Esophagus squamous epithelium (tissue), 4 donors: ENCODE measurements around the gene SLC35G4.

Experiments used
- CTCF ChIP-seq, 6 experiments: fragments of 450-650 bp in 4 of 6; fragments of 200-600 bp in 2 of 6; sonication (generic) in 2 of 6; IDR thresholded peaks; one replicate each; pipeline ENCODE4 v1.5.1; 2016 to 2019; ENCODE audit warnings: antibody characterized with exemption in 6 of 6, mild to moderate bottlenecking in 4 of 6, moderate library complexity in 4 of 6
- POLR2A ChIP-seq, 4 donors: fragments of 450-650 bp; IDR thresholded peaks; one replicate each; pipeline ENCODE4 v1.6.1; 2017; ENCODE audit warnings: antibody characterized with exemption in 4 of 4, mild to moderate bottlenecking in 4 of 4, moderate library complexity in 3 of 4

- no peak for TF ChIP-seq POLR2A (IDR thresholded peaks at IDR 0.05)
- no peak for TF ChIP-seq CTCF (IDR thresholded peaks at IDR 0.05)
Observed at GRCh38 chr18:11600321-11600720, 9.1 kb upstream of the SLC35G4 start.
